ENCODE measurements around the gene LRRTM4.
"Not testable (repeated sequence)": the region's sequence is repeated elsewhere in the genome, so short reads cannot be mapped to it uniquely, and the experiment has no call there.

The LRRTM4 gene

GRCh38 chr2:77190721-77191346 lies 331.3 kb downstream of the LRRTM4 start:
- H3K27me3 ChIP-seq (replicated peaks in 2 of 5; ENCODE audit: control insufficient read depth in 4 of 5, insufficient read depth in 5 of 5, low read length in 4 of 5) = no peaks in the 10 kb centered on the region
- H3K27ac ChIP-seq (ENCODE audit: insufficient read depth in 1 of 2, low read depth in 1 of 2, low read length in 2 of 2, poor library complexity in 1 of 2, severe bottlenecking in 2 of 2) = no peak overlapping the region
- DNase-seq = no peak
- CTCF ChIA-PET = no interaction called here
- no peaks in the 10 kb centered on the region for H3K4me1 ChIP-seq (ENCODE audit: control extremely low read depth in 1 of 4, control insufficient read depth in 4 of 4, insufficient read depth in 4 of 4, low read length in 3 of 4)
- no peak overlapping the region for H3K4me3 ChIP-seq (ENCODE audit: control insufficient read depth in 1 of 7, extremely low read depth in 1 of 7, insufficient read depth in 4 of 7, low read depth in 2 of 7, low read length in 6 of 7)
- H3K9me3 ChIP-seq (ENCODE audit: control extremely low read depth in 1 of 5, control insufficient read depth in 4 of 5, insufficient read depth in 2 of 5, low read depth in 1 of 5, low read length in 4 of 5) = no peaks in the 10 kb centered on the region
- H3K36me3 ChIP-seq (ENCODE audit: control insufficient read depth in 4 of 4, insufficient read depth in 4 of 4, low read length in 3 of 4) = no peaks in the 10 kb centered on the region
- no CpG with 5 or more reads among the region's 2 CpGs for WGBS (ENCODE audit: insufficient coverage)
- POLR2A ChIA-PET = no interaction called here

GRCh38 chr2:77185052-77185451 lies 337.1 kb downstream of the LRRTM4 start:
- no peak for DNase-seq
- Histone ChIP-seq H3K9me3 (ENCODE audit: control extremely low read depth in 1 of 5, control insufficient read depth in 4 of 5, insufficient read depth in 2 of 5, low read depth in 1 of 5, low read length in 4 of 5) (no peaks in the 10 kb centered on the region), H3K4me1 (ENCODE audit: control extremely low read depth in 1 of 4, control insufficient read depth in 4 of 4, insufficient read depth in 4 of 4, low read length in 3 of 4) (no peaks in the 10 kb centered on the region), H3K4me3 (ENCODE audit: control insufficient read depth in 1 of 7, extremely low read depth in 1 of 7, insufficient read depth in 4 of 7, low read depth in 2 of 7, low read length in 6 of 7) (no peak overlapping the region), H3K27ac (ENCODE audit: insufficient read depth in 1 of 2, low read depth in 1 of 2, low read length in 2 of 2, poor library complexity in 1 of 2, severe bottlenecking in 2 of 2) (no peak overlapping the region), H3K36me3 (ENCODE audit: control insufficient read depth in 4 of 4, insufficient read depth in 4 of 4, low read length in 3 of 4) (no peaks in the 10 kb centered on the region), H3K27me3 (replicated peaks in 2 of 5; ENCODE audit: control insufficient read depth in 4 of 5, insufficient read depth in 5 of 5, low read length in 4 of 5) (no peaks in the 10 kb centered on the region)
- 100% methylated on average over 2 of the region's 3 CpGs for WGBS (ENCODE audit: insufficient coverage)
- ChIA-PET POLR2A (no interaction called here), CTCF (no interaction called here)

GRCh38 chr2:77179297-77179696 lies 342.9 kb downstream of the LRRTM4 start:
- ChIA-PET POLR2A (no interaction called here), CTCF (no interaction called here)
- Histone ChIP-seq H3K27me3 (replicated peaks in 2 of 5; ENCODE audit: control insufficient read depth in 4 of 5, insufficient read depth in 5 of 5, low read length in 4 of 5) (no peaks in the 10 kb centered on the region), H3K4me1 (ENCODE audit: control extremely low read depth in 1 of 4, control insufficient read depth in 4 of 4, insufficient read depth in 4 of 4, low read length in 3 of 4) (no peaks in the 10 kb centered on the region), H3K36me3 (ENCODE audit: control insufficient read depth in 4 of 4, insufficient read depth in 4 of 4, low read length in 3 of 4) (no peaks in the 10 kb centered on the region), H3K27ac (ENCODE audit: insufficient read depth in 1 of 2, low read depth in 1 of 2, low read length in 2 of 2, poor library complexity in 1 of 2, severe bottlenecking in 2 of 2) (no peak overlapping the region), H3K9me3 (ENCODE audit: control extremely low read depth in 1 of 5, control insufficient read depth in 4 of 5, insufficient read depth in 2 of 5, low read depth in 1 of 5, low read length in 4 of 5) (no peaks in the 10 kb centered on the region), H3K4me3 (ENCODE audit: control insufficient read depth in 1 of 7, extremely low read depth in 1 of 7, insufficient read depth in 4 of 7, low read depth in 2 of 7, low read length in 6 of 7) (no peak overlapping the region)
- no CpG with 5 or more reads among the region's 5 CpGs for WGBS (ENCODE audit: insufficient coverage)
- no peak for DNase-seq

GRCh38 chr2:77175266-77175780 lies 346.9 kb downstream of the LRRTM4 start:
- CTCF ChIA-PET; DNase-seq; H3K4me3 ChIP-seq (ENCODE audit: control insufficient read depth in 1 of 7, extremely low read depth in 1 of 7, insufficient read depth in 4 of 7, low read depth in 2 of 7, low read length in 6 of 7); H3K36me3 ChIP-seq (ENCODE audit: control insufficient read depth in 4 of 4, insufficient read depth in 4 of 4, low read length in 3 of 4); H3K27ac ChIP-seq (ENCODE audit: insufficient read depth in 1 of 2, low read depth in 1 of 2, low read length in 2 of 2, poor library complexity in 1 of 2, severe bottlenecking in 2 of 2); POLR2A ChIA-PET; H3K27me3 ChIP-seq (replicated peaks in 2 of 5; ENCODE audit: control insufficient read depth in 4 of 5, insufficient read depth in 5 of 5, low read length in 4 of 5); H3K4me1 ChIP-seq (ENCODE audit: control extremely low read depth in 1 of 4, control insufficient read depth in 4 of 4, insufficient read depth in 4 of 4, low read length in 3 of 4); H3K9me3 ChIP-seq (ENCODE audit: control extremely low read depth in 1 of 5, control insufficient read depth in 4 of 5, insufficient read depth in 2 of 5, low read depth in 1 of 5, low read length in 4 of 5): not testable (repeated sequence)
- 85% methylated on average over 3 of the region's 4 CpGs for WGBS (ENCODE audit: insufficient coverage)

- ChIA-PET POLR2A (no interaction called here), CTCF (no interaction called here)
- WGBS (ENCODE audit: insufficient coverage) = no CpG with 5 or more reads among the region's 2 CpGs
- Histone ChIP-seq H3K36me3 (ENCODE audit: control insufficient read depth in 4 of 4, insufficient read depth in 4 of 4, low read length in 3 of 4) (no peaks in the 10 kb centered on the region), H3K9me3 (ENCODE audit: control extremely low read depth in 1 of 5, control insufficient read depth in 4 of 5, insufficient read depth in 2 of 5, low read depth in 1 of 5, low read length in 4 of 5) (no peaks in the 10 kb centered on the region), H3K4me3 (ENCODE audit: control insufficient read depth in 1 of 7, extremely low read depth in 1 of 7, insufficient read depth in 4 of 7, low read depth in 2 of 7, low read length in 6 of 7) (no peak overlapping the region), H3K27ac (ENCODE audit: insufficient read depth in 1 of 2, low read depth in 1 of 2, low read length in 2 of 2, poor library complexity in 1 of 2, severe bottlenecking in 2 of 2) (no peak overlapping the region), H3K27me3 (replicated peaks in 2 of 5; ENCODE audit: control insufficient read depth in 4 of 5, insufficient read depth in 5 of 5, low read length in 4 of 5) (no peaks in the 10 kb centered on the region), H3K4me1 (ENCODE audit: control extremely low read depth in 1 of 4, control insufficient read depth in 4 of 4, insufficient read depth in 4 of 4, low read length in 3 of 4) (no peaks in the 10 kb centered on the region)
- no peak for DNase-seq
These were observed 352.8 kb downstream of the LRRTM4 start for GRCh38 chr2:77169426-77169825.

- H3K4me3 ChIP-seq (ENCODE audit: control insufficient read depth in 1 of 7, extremely low read depth in 1 of 7, insufficient read depth in 4 of 7, low read depth in 2 of 7, low read length in 6 of 7); H3K9me3 ChIP-seq (ENCODE audit: control extremely low read depth in 1 of 5, control insufficient read depth in 4 of 5, insufficient read depth in 2 of 5, low read depth in 1 of 5, low read length in 4 of 5); DNase-seq; H3K27ac ChIP-seq (ENCODE audit: insufficient read depth in 1 of 2, low read depth in 1 of 2, low read length in 2 of 2, poor library complexity in 1 of 2, severe bottlenecking in 2 of 2); H3K27me3 ChIP-seq (replicated peaks in 2 of 5; ENCODE audit: control insufficient read depth in 4 of 5, insufficient read depth in 5 of 5, low read length in 4 of 5); H3K4me1 ChIP-seq (ENCODE audit: control extremely low read depth in 1 of 4, control insufficient read depth in 4 of 4, insufficient read depth in 4 of 4, low read length in 3 of 4); H3K36me3 ChIP-seq (ENCODE audit: control insufficient read depth in 4 of 4, insufficient read depth in 4 of 4, low read length in 3 of 4); CTCF ChIA-PET; POLR2A ChIA-PET: not testable (repeated sequence)
These were observed 358.2 kb downstream of the LRRTM4 start for GRCh38 chr2:77164021-77164420.

- no peak overlapping the region for H3K27ac ChIP-seq (ENCODE audit: insufficient read depth in 1 of 2, low read depth in 1 of 2, low read length in 2 of 2, poor library complexity in 1 of 2, severe bottlenecking in 2 of 2)
These were observed 361.2 kb downstream of the LRRTM4 start for GRCh38 chr2:77161009-77161408.

More at GRCh38 chr2:77161009-77161408, 361.2 kb downstream of the LRRTM4 start:
- CTCF ChIA-PET = no interaction called here
- no peaks in the 10 kb centered on the region for H3K36me3 ChIP-seq (ENCODE audit: control insufficient read depth in 4 of 4, insufficient read depth in 4 of 4, low read length in 3 of 4)
- peaks cover 0 to 3% (median 0%) of the 10 kb centered on the region in 5 experiments for H3K9me3 ChIP-seq (ENCODE audit: control extremely low read depth in 1 of 5, control insufficient read depth in 4 of 5, insufficient read depth in 2 of 5, low read depth in 1 of 5, low read length in 4 of 5)
- POLR2A ChIA-PET = no interaction called here
- H3K4me1 ChIP-seq (ENCODE audit: control extremely low read depth in 1 of 4, control insufficient read depth in 4 of 4, insufficient read depth in 4 of 4, low read length in 3 of 4) = no peaks in the 10 kb centered on the region
- DNase-seq = no peak
- WGBS (ENCODE audit: insufficient coverage) = 100% methylated on average over 5 of the region's 5 CpGs
- H3K27me3 ChIP-seq (replicated peaks in 2 of 5; ENCODE audit: control insufficient read depth in 4 of 5, insufficient read depth in 5 of 5, low read length in 4 of 5) = no peaks in the 10 kb centered on the region
- no peak overlapping the region for H3K4me3 ChIP-seq (ENCODE audit: control insufficient read depth in 1 of 7, extremely low read depth in 1 of 7, insufficient read depth in 4 of 7, low read depth in 2 of 7, low read length in 6 of 7)
